Astrocyte of the cerebellum (primary cell): ENCODE measurements around the gene ST6GAL1.
"Not testable (repeated sequence)": the region's sequence is repeated elsewhere in the genome, so short reads cannot be mapped to it uniquely, and the experiment has no call there.

Experiments used
- DNase-seq: peaks from one replicate; pipeline ENCODE4 v3.0.0-alpha.2; 2011; ENCODE audit warnings: low read depth
- H3K4me3 ChIP-seq: 2 replicates; pipeline ENCODE4 v1.5.1; 2011; ENCODE audit warnings: mild to moderate bottlenecking, low read depth, low read length, moderate library complexity
- in situ Hi-C: cut with HindIII; loops from 2 replicates; pipeline ENCODE4 v1.10.0; 2017; ENCODE audit warnings: low sequenced_read_pairs
- TF ChIP-seq, protein P1 (sequence below): IDR thresholded peaks from 2 replicates; pipeline ENCODE4 v1.5.1; 2012; ENCODE audit warnings: low read length, low read depth, moderate library complexity, mild to moderate bottlenecking; ENCODE audit errors: missing control alignments

ST6GAL1 gene

DNA sequence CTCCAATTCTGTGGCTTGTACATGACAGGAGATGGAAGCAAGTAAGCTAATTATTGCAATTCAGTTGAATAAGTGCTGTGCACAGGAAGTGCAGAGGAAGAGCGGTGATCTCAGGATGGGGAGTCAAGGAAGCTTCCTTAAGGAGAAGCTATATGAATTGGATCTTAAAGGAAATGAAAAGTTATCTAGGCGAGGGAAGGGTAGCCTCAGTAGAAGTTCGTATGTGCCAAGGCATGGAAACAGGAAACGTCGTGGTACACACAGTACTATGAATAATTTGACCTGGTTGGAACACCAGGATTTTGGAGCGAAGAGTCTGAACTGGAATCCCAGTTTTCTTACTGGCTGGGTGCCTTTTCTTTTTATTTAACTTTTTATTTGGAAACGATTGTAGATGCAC is 39.3 kb downstream of the ST6GAL1 start:
- no peak for DNase-seq
- TF ChIP-seq, protein P1, sequence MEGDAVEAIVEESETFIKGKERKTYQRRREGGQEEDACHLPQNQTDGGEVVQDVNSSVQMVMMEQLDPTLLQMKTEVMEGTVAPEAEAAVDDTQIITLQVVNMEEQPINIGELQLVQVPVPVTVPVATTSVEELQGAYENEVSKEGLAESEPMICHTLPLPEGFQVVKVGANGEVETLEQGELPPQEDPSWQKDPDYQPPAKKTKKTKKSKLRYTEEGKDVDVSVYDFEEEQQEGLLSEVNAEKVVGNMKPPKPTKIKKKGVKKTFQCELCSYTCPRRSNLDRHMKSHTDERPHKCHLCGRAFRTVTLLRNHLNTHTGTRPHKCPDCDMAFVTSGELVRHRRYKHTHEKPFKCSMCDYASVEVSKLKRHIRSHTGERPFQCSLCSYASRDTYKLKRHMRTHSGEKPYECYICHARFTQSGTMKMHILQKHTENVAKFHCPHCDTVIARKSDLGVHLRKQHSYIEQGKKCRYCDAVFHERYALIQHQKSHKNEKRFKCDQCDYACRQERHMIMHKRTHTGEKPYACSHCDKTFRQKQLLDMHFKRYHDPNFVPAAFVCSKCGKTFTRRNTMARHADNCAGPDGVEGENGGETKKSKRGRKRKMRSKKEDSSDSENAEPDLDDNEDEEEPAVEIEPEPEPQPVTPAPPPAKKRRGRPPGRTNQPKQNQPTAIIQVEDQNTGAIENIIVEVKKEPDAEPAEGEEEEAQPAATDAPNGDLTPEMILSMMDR, result no peak
- H3K4me3 ChIP-seq, result no peak overlapping the region
- in situ Hi-C loops, result no loop called here

DNA sequence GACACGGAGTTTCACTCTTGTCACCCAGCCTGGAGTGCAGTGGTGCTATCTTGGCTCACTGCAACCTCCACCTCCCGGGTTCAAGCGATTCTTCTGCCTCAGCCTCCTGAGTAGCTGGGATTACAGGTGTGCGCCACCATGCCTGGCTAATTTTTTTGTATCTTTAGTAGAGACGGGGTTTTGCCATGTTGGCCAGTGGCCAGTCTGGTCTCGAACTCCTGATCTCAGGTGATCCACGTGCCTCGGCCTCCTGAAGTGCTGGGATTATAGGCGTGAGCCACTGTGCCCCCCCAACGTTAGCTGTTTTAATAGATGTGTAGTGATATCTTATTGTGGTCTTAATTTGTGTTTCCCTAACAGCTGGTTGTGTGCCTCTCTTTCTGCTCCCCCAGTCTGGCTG is 40.8 kb downstream of the ST6GAL1 start:
- H3K4me3 ChIP-seq, in situ Hi-C loops, DNase-seq: not testable (repeated sequence)

DNA sequence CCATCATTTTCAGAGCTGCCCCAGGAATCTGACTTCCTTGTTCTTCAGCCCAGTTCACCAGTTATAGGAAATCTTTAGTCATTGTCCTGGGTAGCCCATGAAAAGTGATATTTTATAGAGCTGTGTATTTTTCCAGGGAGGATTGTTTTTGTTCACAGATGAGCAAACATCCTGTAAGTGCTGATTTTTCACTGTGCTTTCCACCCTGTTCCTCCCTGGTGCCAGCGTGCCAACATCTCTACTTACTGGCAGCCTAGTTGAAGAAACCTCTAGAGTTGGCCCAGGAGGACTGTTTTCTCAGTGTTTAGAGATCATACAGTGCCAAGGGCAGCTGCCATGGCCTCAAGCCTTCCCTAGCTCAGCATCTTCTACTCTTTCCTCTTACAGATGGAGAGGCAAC is 41.3 kb downstream of the ST6GAL1 start:
- no peak overlapping the region for H3K4me3 ChIP-seq
- in situ Hi-C loops, result no loop called here
- TF ChIP-seq, protein P1, result no peak
- DNase-seq, result no peak

DNA sequence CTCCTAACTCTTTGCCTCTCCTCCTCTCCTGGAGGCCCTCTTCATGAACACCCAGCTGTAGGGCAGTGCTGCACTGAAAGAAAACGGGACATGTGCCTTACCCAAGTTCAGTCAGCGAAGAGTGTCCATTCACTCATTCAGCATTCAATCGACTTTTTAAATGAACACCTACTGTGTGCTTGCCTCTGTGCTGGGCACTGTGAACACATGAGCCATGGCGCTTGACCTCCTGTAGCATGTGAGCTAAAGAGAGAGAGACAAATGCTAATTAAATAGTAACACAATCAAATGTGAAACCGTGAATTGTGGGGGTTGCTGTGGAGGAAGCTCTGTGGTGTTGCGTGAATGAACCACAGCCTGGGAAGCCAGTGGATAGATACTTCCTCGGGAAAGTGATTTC is 43.4 kb downstream of the ST6GAL1 start:
- TF ChIP-seq, protein P1, result no peak
- H3K4me3 ChIP-seq, result no peak overlapping the region
- in situ Hi-C loops, result no loop called here
- DNase-seq, result no peak

DNA sequence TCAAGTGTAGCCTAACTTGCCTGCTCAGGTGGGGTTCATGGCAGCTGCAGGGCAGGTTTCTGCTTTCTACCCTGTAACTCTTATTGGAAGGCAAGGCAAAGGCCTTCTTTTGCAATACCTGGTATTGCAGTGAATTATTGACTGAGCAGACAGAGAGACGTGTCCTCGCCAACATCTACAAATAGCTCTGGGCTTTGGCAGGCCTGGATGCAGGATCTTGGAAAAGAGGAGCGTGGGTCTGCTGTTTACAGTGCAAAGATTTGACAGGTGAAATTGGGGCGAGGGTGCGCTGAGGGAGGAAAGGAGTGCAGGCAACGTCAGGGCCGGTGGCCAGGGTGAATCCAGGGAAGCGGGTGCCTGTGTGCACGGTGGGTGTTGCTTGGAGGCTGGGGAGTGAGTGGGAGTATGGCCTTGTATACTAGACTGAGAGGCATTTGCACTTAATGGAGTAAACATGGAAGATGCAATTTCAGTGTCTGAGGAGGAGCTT is 44.5 kb downstream of the ST6GAL1 start:
- TF ChIP-seq, protein P1, result no peak
- in situ Hi-C loops, result no loop called here
- no peak for DNase-seq
- H3K4me3 ChIP-seq, result no peak overlapping the region

DNA sequence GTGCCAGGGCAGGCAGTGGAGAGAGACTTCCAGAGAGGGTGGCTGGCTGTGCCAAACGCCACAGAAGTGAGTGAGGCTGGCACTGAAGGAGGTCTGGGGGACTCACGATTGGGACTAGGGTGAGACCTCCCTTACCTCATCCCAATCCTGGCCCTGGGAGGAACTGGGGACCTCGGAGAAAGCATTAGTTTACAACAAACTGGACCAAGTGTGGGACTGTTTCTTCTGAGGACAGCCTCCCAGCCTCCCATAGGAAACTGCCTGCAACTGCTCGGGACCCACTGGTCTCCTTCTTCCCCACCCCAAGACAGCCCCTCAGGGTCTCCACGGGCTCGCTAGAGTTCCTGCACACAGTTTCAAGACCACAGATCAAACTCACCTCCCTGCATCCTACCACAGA is 45.4 kb downstream of the ST6GAL1 start:
- H3K4me3 ChIP-seq, result no peak overlapping the region
- TF ChIP-seq, protein P1, result no peak
- in situ Hi-C loops, result no loop called here
- DNase-seq, result no peak

DNA sequence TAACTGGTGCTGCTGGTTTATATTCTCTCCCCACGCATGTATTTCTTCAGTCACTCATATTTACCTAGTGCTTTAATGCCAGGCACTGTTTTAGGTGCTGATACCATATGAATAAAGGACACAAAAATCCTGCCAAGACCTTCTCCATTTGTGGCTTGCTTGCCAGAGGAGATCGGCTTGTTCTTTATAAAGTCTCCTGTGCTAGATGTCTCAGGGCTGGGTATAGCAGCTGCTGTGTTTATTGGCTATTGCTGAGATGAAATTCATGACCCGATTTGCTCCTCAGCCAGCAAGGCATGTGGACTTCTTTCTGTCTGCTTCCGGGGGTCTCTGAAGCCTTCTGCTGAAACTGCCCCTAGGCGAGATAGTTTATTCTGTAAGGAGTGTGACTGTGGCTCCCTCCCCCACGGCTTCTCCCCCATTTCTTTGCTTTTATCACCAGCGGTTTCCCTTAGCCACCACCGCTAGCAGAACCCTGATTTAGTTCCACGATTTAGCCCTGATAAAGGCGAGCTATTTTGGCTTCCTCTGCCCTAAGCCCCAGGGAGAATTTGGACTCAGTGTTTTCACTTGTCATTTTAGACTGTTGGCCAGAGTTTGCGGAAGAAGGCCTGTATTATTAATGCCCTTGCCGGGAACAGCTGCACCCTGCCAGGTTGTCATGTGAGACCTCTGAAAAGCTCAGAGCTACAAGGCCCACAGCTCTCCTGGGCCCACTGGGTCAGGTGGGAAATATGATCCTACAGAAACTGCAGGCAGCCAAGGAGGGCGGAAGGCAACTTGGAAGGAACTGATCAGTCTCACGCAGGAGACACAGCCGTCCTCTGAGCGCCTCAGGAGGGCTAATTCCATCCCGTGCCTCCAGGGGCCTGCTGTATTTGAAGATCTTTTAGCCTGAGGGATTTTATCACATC is 46.8 kb downstream of the ST6GAL1 start:
- DNase-seq, result peak; percentile 81
- in situ Hi-C loops, result no loop called here
- H3K4me3 ChIP-seq, result no peak overlapping the region
- TF ChIP-seq, protein P1, result peak; percentile 30
